HEK293 (cell line): ENCODE measurements around the gene IGSF21.

Source experiments
- CTCF ChIA-PET: fragments of 350-600 bp; formaldehyde crosslinking; extraction: SDS; loops from one replicate; lab custom pipeline; 2021; ENCODE audit warnings: antibody characterized with exemption; lab: Yijun Ruan, JAX
- POLR2A ChIA-PET: fragments of 300-600 bp; formaldehyde crosslinking; extraction: SDS; loops from one replicate; lab custom pipeline; 2020; ENCODE audit warnings: antibody characterized with exemption, inconsistent platforms; lab: Yijun Ruan, JAX
- H3K27ac ChIP-seq: fragments of 200-500 bp; sonication (Bioruptor generic); 2 replicates; pipeline ENCODE4 v1.5.1; 2014; ENCODE audit warnings: low read depth, low read length, control low read depth, inconsistent platforms; ENCODE audit errors: extremely low read depth
- H3K36me3 ChIP-seq, 2 experiments: fragments of 200-500 bp in 1 of 2; sonication (Bioruptor generic) in 1 of 2; 1 replicate in 1 of 2; 2 replicates in 1 of 2; pipeline ENCODE4 v1.5.1; 2014 to 2017; ENCODE audit warnings: inconsistent platforms in 2 of 2, low read length in 2 of 2; ENCODE audit not compliant: control insufficient read depth in 2 of 2, insufficient read depth in 1 of 2
- H3K4me1 ChIP-seq: fragments of 200-500 bp; sonication (Bioruptor generic); 2 replicates; pipeline ENCODE4 v1.5.1; 2014; ENCODE audit warnings: mild to moderate bottlenecking, low read length, inconsistent platforms; ENCODE audit not compliant: control insufficient read depth, insufficient read depth
- H3K4me3 ChIP-seq: 2 replicates; pipeline ENCODE4 v1.5.1; 2011; ENCODE audit warnings: low read depth, mild to moderate bottlenecking, control low read depth, low read length, moderate library complexity
- H3K9me3 ChIP-seq: fragments of 200-500 bp; sonication (Bioruptor generic); 2 replicates; pipeline ENCODE4 v1.5.1; 2014; ENCODE audit warnings: low read depth, low read length, inconsistent platforms; ENCODE audit not compliant: control insufficient read depth, insufficient read depth
- BCL11A ChIP-seq: fragments of 450-650 bp; formaldehyde crosslinking; IDR thresholded peaks from 2 replicates; pipeline ENCODE4 v1.5.1; 2016; ENCODE audit warnings: low read depth, missing biosample characterization, missing genetic modification characterization
- EGR2 ChIP-seq: fragments of 450-650 bp; formaldehyde crosslinking; IDR thresholded peaks from 2 replicates; pipeline ENCODE4 v1.5.1; 2016; ENCODE audit warnings: low read depth, missing biosample characterization, missing genetic modification characterization
- GLI2 ChIP-seq: fragments of 450-650 bp; formaldehyde crosslinking; IDR thresholded peaks from 2 replicates; pipeline ENCODE4; 2017; ENCODE audit warnings: missing biosample characterization, missing genetic modification characterization, low read depth, borderline replicate concordance
- GLIS1 ChIP-seq: fragments of 450-650 bp; formaldehyde crosslinking; IDR thresholded peaks from 2 replicates; pipeline ENCODE4 v1.5.1; 2016; ENCODE audit warnings: missing biosample characterization, missing genetic modification characterization
- KLF8 ChIP-seq: fragments of 450-650 bp; formaldehyde crosslinking; IDR thresholded peaks from 2 replicates; pipeline ENCODE4 v1.5.1; 2016; ENCODE audit warnings: missing biosample characterization, missing genetic modification characterization
- KLF9 ChIP-seq: fragments of 450-650 bp; formaldehyde crosslinking; IDR thresholded peaks from 2 replicates; pipeline ENCODE4 v1.5.1; 2016; ENCODE audit warnings: missing biosample characterization, missing genetic modification characterization, low read depth
- ZBTB17 ChIP-seq: fragments of 450-650 bp; formaldehyde crosslinking; IDR thresholded peaks from 2 replicates; pipeline ENCODE4 v1.5.1; 2016; ENCODE audit warnings: missing biosample characterization, missing genetic modification characterization
- ZBTB48 ChIP-seq: fragments of 450-650 bp; formaldehyde crosslinking; IDR thresholded peaks from 2 replicates; pipeline ENCODE4 v1.5.1; 2016; ENCODE audit warnings: missing biosample characterization, missing genetic modification characterization
- ZFHX2 ChIP-seq: fragments of 450-650 bp; formaldehyde crosslinking; conservative IDR thresholded peaks from 2 replicates; pipeline ENCODE4 v1.5.1; 2016; ENCODE audit warnings: missing biosample characterization, missing genetic modification characterization
- ZIC2 ChIP-seq: fragments of 450-650 bp; formaldehyde crosslinking; IDR thresholded peaks from 2 replicates; pipeline ENCODE4 v1.5.1; 2016; ENCODE audit warnings: missing biosample characterization, missing genetic modification characterization
- ZNF223 ChIP-seq: fragments of 450-650 bp; formaldehyde crosslinking; IDR thresholded peaks from 2 replicates; pipeline ENCODE4 v1.5.1; 2016; ENCODE audit warnings: missing biosample characterization, missing genetic modification characterization
- ZNF311 ChIP-seq: fragments of 450-650 bp; formaldehyde crosslinking; IDR thresholded peaks from 2 replicates; pipeline ENCODE4 v1.5.1; 2017; ENCODE audit warnings: missing biosample characterization, missing genetic modification characterization, borderline replicate concordance
- ZNF530 ChIP-seq: fragments of 450-650 bp; formaldehyde crosslinking; IDR thresholded peaks from 2 replicates; pipeline ENCODE4 v1.5.1; 2016; ENCODE audit warnings: low read depth, missing biosample characterization, missing genetic modification characterization
- ZNF596 ChIP-seq: fragments of 450-650 bp; IDR thresholded peaks from 2 replicates; pipeline ENCODE4 v1.5.0; 2018; ENCODE audit warnings: missing biosample characterization, mild to moderate bottlenecking, missing genetic modification characterization, moderate library complexity
- ZNF747 ChIP-seq: fragments of 450-650 bp; formaldehyde crosslinking; IDR thresholded peaks from 2 replicates; pipeline ENCODE4 v1.5.1; 2016; ENCODE audit warnings: missing biosample characterization, missing genetic modification characterization
- ZSCAN4 ChIP-seq: fragments of 450-650 bp; formaldehyde crosslinking; IDR thresholded peaks from 2 replicates; pipeline ENCODE4 v1.5.1; 2017; ENCODE audit warnings: missing biosample characterization, missing genetic modification characterization

IGSF21 gene

GRCh38 chr1:18064534-18064933, 43.1 kb upstream of the IGSF21 start:
- ChIA-PET CTCF (interaction anchor here (0.6 to 2.8 kb wide), 4 partner anchors 36 to 403 kb away, joined by 3 to 8 read pairs (median 4); no protein-coding TSS in a partner anchor), POLR2A (no interaction called here)
- H3K27ac ChIP-seq: no peak overlapping the region
- peak; percentile 55; the same call in 1 of the 2 replicates for TF ChIP-seq ZBTB17 (tag by site-specific recombination)
- no peak for TF ChIP-seq ZNF530 (tag by site-specific recombination)
- TF ChIP-seq, all 188 proteins: peak for 1
- no peaks in the 10 kb centered on the region for H3K9me3 ChIP-seq
- no peaks in the 10 kb centered on the region for H3K36me3 ChIP-seq
- no peak overlapping the region for H3K4me3 ChIP-seq
- H3K4me1 ChIP-seq: no peaks in the 10 kb centered on the region

- Histone ChIP-seq H3K4me3 (no peak overlapping the region), H3K9me3 (no peaks in the 10 kb centered on the region), H3K27ac (no peak overlapping the region), H3K36me3 (no peaks in the 10 kb centered on the region), H3K4me1 (no peaks in the 10 kb centered on the region)
- ChIA-PET CTCF (no interaction called here), POLR2A (no interaction called here)
- TF ChIP-seq ZFHX2 (tag by site-specific recombination) (peak; percentile 30; the same call in 1 of the 2 replicates), EGR2 (tag by site-specific recombination) (peak; percentile 61), BCL11A (no peak), ZIC2 (tag by site-specific recombination) (peak; percentile 16; the same call in 1 of the 2 replicates), GLIS1 (tag by site-specific recombination) (peak; percentile 56)
Measured at GRCh38 chr1:18066576-18066975, 41.0 kb upstream of the IGSF21 start.

- TF ChIP-seq KLF9 (tag by site-specific recombination) (no peak), GLI2 (no peak)
- Histone ChIP-seq H3K36me3 (no peaks in the 10 kb centered on the region), H3K4me1 (no peaks in the 10 kb centered on the region), H3K9me3 (no peaks in the 10 kb centered on the region), H3K27ac (no peak overlapping the region), H3K4me3 (no peak overlapping the region)
- ChIA-PET CTCF (interaction anchor here (0.8 kb wide), 1 partner anchor 165 kb away, joined by 3 read pairs; no protein-coding TSS in a partner anchor), POLR2A (no interaction called here)
Measured at GRCh38 chr1:18069903-18070302, 37.7 kb upstream of the IGSF21 start.

- Histone ChIP-seq H3K9me3 (no peaks in the 10 kb centered on the region), H3K27ac (no peak overlapping the region), H3K36me3 (no peaks in the 10 kb centered on the region), H3K4me1 (no peaks in the 10 kb centered on the region)
- CTCF ChIA-PET: no interaction called here
- no peak for TF ChIP-seq ZNF596
- TF ChIP-seq EGR2 (tag by site-specific recombination): 0 out of 2 replicates have a peak, but pooled peaks have one; percentile 34
- TF ChIP-seq ZIC2 (tag by site-specific recombination): no peak
- TF ChIP-seq, all 188 proteins: peak for 1
- POLR2A ChIA-PET: no interaction called here
- no peak overlapping the region for H3K4me3 ChIP-seq
Measured at GRCh38 chr1:18072066-18072465, 35.5 kb upstream of the IGSF21 start.

GRCh38 chr1:18073066-18073642, 34.4 kb upstream of the IGSF21 start:
- Histone ChIP-seq H3K4me1 (no peaks in the 10 kb centered on the region), H3K27ac (no peak overlapping the region), H3K36me3 (no peaks in the 10 kb centered on the region), H3K9me3 (no peaks in the 10 kb centered on the region), H3K4me3 (no peak overlapping the region)
- TF ChIP-seq ZBTB48 (tag by site-specific recombination): no peak
- no peak for TF ChIP-seq ZNF747 (tag by site-specific recombination)
- no peak for TF ChIP-seq ZSCAN4
- no peak for TF ChIP-seq ZIC2 (tag by site-specific recombination)
- no peak for TF ChIP-seq ZNF311 (tag by site-specific recombination)
- no peak for TF ChIP-seq ZNF223 (tag by site-specific recombination)
- TF ChIP-seq EGR2 (tag by site-specific recombination): 0 out of 2 replicates have a peak, but pooled peaks have one; percentile 9
- no peak for TF ChIP-seq KLF8 (tag by site-specific recombination)
- CTCF ChIA-PET: interaction anchor here (0.6 to 0.9 kb wide), 3 partner anchors 29 to 377 kb away, joined by 3 read pairs; no protein-coding TSS in a partner anchor
- POLR2A ChIA-PET: no interaction called here
